LoVo (cell line): ENCODE results near the gene EHHADH.
A peak's percentile ranks its signal among the peaks of the same experiment; 100 is the strongest.
"Not testable (repeated sequence)": the region's sequence is repeated elsewhere in the genome, so short reads cannot be mapped to it uniquely, and the experiment has no call there.

Experiments
- DNase-seq: peaks from one replicate; pipeline ENCODE4 v3.0.0-alpha.2; 2016; ENCODE audit warnings: low spot score

Gene EHHADH

DNA sequence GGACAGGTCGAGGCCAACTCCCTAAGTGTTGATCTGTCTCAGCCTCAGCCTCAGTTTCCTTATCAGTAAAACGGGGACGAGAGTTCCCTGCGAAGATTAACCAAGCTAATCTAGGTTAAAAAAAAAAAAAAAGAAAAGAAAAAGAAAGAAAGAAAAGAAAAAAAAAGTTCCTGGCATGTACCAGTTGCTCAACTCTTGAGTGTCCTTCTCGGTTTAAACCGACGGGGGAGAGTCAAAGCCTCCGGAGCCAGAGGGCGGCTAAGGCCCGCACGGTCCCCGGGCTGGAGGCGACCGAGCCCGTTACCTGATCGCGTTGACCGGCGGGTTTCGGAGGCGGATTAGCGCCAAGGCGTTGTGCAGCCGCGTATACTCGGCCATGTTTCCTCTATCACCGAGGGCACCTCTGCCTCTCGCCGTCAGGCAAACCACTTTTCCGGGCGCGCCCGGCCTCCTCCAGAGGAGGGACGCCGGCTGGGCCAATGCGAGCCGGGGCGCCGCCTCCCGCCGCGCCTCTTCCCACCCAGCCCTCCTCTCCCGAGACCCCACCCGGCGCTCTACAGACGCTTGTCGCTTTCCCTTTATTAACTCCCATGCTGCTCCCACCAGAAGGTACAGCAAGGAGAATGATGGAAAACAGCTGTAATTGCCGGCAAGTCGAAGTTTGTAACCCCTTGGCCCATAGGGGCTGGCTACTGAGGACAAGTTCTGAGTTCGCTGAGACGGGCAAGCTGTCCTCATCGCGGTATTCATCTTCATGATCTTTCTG, at the start of gene EHHADH:
Gene EHHADH (minus strand): TSS at position 405 of the 766 bp plus-strand sequence. CDS start 27 bp downstream, at position 378.
- DNase-seq: peak; percentile 75

DNA sequence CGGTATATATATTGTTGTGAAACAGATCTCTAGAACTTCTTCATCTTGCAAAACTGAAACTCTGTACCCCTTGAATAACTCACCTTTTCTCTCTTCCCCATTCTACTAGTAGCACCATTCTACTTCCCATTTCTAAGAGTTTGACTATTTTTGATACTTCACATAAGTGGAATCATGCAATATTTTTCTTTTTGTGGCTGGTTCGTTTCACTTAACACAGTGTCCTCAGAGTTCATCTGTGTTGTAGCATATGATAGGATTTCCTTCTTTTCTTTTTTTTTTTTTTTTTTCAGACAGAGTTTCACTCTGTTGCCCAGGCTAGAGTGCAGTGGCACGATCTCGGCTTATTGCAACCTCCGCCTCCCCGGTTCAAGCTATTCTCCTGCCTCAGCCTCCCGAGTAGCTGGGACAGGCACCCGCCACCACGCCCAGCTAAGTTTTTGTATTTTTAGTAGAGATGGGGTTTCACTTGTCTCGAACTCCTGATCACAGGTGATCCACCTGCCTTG, 46.1 kb upstream of the EHHADH start:
- DNase-seq: not testable (repeated sequence)

DNA sequence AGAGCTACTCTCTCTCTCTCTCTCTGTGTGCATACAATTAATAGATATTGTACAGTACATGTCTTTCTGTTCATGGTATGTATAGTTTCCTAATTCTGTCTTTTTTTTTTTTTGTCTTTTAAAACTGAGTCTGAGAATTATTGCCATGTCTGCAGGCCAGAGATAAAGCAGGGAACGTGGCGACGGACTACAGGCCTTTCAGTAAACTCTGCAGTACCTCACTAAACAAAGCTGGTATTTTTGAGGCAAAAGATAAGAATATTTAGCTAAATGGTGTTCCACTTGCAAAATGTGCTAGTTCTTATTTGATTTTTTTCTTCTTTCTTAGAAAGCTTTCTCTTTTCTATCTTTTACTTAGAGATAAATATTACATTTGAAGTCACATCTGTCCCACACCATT, 44.0 kb upstream of the EHHADH start:
- no peak for DNase-seq

DNA sequence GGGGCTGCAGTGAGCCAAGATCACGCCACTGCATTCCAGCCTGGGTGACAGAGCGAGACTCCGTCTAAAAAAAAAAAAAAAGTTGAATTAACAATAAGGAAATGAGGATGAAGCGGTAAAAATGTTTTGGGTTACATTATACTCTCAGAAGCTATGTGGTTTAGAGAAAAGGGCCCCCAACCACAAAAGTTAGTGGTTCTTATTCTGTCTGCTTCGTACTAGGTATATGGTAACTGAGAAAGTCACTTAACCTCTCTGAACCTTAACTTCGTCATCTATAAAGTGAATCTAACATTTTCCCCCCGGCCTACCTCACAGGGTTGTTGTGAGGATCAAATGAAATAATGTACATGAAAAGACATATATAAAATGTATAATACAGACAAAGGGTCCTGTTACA, 38.4 kb upstream of the EHHADH start:
- no peak for DNase-seq

DNA sequence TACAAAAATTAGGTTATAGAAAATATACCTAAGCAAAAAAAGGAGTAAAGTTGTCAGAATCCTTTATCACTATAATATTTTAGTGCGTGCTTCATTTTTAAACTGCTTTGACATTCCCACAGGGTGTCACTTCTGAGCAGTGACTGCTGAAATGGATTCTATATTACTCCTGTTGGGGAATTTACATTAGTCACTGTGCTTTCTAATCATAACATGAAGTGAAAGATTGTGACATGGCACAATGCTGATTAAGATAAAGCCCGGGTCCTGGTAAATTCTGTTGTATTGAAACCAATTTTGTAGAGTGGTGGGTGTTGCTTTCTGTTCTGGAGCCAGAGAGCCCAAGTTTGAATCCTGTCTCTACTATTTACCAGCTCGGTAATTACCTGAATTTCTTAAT, 36.4 kb upstream of the EHHADH start:
- no peak for DNase-seq

DNA sequence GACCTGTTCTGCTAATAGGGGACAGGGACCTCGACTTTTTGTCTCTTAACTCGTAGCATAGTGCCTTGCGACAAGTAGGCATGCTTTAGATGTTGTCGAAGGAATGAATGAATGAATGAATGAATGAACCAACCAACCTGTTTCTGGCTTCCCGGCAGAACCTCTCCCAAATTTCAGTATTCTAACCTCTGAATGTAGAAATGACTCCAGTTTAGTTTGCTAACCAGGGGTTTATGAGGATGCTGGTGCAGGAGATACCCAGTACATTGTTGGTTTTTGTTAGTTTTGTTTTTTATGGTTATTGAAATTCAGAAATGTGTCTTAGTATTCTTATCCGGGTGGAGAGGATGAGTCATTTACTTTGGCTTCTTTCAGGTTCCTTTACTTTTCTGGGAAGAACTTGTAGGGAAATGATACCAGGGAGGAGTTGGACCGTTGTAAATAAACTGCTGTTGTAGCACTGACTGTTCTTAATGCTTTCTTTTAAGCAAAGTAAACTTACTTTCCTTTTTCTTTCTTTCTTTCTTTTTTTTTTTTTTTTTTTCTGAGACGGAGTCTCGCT, 29.6 kb upstream of the EHHADH start:
- DNase-seq: peak; percentile 10

DNA sequence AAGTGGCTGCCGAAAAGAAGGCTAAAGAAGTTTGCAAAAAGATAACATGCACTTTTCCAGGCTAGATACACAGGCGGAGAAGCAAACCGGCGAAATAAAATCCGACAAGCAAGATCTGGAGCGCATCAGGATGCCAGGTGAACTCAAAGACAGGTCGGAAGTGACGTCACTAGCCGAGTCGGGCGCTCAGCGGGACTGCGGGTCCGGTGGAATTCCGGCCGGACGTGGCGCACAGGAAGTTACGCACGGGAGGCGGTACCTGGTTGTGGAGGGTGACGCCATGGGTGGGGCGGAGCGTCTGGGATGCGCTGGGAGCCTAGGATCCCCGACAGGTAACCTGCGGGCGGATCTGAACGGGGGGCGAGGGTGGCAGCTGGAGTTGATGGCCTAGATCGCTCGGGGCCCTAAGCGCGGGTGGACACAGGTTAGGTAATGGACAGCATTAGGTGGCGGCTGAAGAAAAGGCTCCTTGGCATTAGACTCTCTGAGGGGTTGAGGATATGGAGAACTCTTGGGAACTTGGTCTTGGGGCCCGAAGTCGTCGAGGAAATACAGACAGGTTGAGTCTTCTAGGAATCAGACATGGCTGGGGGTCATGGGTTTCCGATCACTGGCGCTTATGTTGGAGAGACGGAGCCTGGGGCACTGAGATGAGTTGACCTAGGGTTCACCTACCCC, 29.0 kb upstream of the EHHADH start:
- DNase-seq: peak; percentile 96

DNA sequence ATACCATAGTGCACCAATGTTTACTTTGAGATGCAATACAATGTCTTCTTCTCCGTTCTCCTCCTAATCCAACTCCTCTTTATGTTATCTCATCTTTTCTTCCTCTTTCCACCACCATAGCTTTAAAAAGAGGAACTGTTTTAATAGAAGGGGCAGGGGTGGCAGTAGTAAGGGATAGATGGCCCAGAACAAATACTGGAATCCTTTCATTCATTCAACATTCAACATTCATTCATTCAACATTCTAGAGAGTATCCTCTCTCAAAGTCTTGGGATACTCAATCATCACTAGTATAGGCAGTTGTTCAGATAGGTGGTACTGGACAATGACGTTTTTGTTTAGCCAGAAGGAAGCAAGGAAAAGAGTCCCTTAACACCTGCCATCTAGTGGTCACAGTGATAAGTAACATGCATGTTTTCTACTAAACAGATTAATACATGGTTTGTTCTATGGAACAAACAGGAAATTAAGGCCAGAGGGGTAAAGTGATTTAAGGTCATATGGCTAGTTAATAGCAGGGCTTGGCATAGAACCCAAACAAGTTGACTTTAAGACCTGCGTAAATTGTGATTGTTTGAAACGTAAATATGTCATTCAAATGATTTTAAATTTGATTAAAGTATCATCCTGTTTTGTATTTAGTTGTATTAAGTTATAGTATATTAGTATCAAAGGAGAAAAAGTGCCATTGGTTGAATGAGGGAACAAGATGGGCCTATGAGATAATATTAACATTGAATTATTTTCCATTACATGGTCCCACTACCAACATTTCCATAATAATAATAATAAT, 26.9 kb upstream of the EHHADH start:
- DNase-seq: peak; percentile 69

DNA sequence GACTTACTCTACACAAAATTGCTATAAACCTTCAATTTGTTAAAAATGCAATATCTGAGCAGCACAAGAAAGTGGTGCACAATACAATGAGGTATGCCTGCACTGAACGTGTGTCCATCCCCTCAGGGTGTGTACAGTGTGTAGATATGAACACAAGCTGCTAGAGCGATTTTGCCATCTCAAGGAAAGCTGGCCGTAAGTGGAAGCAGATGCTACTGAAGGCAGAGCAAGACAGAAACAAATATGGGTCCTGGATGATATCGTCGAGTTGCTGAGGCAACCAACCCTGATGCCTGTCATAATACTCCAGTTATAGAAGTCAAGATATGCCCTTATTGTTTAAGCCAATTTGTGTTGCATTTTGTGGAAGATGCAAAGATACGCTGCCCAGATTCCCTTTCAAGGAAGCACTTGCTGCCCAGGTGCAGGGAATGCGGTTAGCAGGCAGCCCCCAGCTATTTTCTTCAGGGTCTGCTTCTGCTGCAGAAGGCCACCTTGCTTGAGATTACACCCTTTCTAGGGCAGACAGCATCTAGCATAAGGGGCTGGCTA, 25.8 kb upstream of the EHHADH start:
- no peak for DNase-seq

DNA sequence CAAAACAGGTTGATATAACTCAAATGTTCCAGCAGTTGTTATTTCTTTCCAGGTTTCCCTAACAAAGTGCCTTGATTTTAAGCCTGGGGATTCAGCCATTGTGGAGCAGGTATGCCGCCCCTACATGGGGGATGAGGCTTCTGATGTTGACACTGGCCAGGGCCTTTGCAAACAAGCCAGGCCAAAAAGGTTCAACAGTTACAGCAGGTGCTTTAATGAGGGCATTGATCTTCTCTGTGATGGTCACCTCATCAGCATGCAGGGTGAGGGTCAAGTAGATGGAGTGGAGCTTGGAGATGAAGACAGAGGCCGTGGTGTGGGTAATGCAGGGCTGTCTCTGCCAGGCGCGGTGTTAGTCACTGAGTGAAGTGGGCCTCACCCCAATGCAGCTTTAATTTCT, 22.6 kb upstream of the EHHADH start:
- DNase-seq: no peak

DNA sequence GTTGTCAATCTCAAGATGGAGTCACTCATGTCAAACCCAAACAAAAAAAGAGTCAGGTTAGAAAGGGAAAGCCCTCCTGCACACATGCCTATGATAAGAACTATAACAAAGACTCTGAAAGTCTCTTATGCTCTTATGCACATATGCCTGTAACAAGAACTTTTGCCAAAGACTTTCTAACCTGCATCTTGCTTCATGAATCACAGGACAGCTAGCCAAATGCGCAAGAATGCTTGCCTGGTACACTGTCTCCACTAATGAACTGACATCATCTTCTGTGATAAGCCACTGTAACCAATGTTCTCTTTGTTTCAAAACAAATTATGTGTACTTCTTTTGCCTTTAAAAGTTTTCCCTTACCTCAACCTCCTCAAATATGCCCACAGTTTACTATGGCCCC, 18.2 kb upstream of the EHHADH start:
- no peak for DNase-seq

DNA sequence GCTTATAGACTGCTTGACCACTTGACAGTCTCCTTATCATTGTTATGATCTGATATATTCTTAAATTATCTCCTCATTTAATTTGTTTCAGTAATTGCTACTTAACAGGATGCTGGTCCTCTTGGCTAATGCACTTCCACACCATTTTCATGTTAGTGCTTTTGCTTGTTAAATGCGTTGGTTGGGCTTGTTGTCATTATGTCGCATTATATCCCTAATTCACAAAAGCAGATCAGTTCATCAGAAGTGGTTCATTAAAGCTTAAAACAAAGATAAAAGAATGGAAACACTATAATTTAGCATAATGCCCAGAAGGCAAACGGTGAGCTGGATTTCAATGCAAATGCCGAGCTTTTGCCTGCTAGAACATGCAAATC, 17.1 kb upstream of the EHHADH start:
- no peak for DNase-seq

DNA sequence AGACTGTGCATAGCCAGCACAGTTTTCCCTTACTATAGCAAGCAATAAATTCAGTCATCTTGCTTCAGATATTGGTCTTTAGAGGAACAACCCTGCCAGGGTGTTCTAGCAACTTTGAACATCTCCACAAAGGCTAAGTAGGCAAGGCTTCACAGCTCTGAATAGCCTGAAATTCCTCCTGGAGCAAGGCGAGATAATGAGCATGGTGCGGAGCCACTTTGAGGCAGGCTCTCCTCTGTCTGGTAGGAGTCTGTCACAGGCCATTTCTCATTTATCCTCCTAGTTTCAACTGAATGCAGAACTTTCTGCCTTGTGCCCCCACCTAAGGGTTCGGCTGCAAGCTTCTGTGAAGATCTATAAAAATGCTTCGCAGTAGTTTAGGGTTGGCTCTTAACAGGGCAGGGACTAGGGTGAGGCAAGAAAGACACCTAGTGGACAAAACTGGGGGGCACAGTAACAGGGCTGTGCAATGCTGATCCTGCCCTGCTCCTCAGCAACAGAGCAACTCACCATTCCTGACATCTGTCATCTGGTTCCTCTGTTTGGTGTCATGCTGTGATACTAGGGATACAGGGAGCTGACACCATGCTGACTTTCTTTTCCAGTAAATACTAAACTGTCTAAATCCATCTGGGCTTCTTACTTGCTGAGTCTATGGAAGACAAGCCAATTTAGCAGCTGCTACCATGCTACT, 16.6 kb upstream of the EHHADH start:
- DNase-seq: peak; percentile 16

DNA sequence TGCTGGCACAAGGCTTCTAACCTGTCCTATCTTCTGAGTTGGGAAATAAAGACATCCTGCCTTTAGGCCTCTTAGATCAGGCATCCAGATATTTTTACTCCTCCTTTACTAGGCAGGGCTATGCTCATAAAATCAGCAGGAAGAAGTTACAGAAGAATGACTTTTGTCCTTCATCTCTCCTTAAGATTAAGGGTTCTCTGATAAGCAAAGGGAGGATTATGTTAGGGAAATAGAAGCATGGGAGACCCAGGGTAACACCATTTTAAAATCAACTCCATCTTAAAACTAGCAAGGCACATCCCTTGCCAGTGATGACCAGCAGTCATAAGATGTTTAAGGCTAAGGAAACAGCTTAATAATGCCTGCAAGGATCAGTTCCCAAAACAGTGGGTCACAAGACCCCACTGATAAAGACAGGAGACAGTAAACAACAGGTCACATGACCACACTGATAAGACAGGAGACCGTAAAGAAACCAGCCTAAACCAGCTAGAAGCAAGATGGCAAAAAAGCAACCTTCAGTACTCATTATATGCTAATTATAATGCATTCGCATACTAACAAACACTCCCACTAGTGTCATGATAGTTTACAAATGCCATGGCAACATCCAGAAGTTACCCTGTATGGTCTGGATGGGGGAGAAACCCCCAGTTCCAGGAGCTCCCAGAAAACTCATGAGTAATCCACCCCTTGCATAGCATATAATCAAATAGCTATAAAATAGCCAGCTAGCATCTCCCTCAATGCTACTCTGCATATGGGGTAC, 14.5 kb upstream of the EHHADH start:
- DNase-seq: no peak

DNA sequence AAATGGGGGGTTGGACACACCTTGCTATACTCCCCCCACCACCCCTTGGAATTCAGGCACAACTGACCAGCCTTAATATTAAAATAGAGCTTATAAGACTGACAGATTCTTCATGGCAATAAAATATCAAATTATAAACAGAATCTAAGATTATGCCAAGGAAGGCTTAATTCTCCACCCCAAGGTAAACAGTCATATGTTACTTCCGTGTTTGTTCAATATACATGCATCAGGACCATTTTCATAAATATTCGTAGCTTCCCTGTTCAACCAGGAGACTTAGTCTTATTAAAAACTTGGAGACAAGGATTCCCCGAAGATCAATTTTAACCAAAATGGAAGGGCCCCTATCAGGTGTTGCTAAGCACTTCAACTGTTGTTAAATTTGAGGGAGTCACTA, 13.3 kb upstream of the EHHADH start:
- DNase-seq: no peak

DNA sequence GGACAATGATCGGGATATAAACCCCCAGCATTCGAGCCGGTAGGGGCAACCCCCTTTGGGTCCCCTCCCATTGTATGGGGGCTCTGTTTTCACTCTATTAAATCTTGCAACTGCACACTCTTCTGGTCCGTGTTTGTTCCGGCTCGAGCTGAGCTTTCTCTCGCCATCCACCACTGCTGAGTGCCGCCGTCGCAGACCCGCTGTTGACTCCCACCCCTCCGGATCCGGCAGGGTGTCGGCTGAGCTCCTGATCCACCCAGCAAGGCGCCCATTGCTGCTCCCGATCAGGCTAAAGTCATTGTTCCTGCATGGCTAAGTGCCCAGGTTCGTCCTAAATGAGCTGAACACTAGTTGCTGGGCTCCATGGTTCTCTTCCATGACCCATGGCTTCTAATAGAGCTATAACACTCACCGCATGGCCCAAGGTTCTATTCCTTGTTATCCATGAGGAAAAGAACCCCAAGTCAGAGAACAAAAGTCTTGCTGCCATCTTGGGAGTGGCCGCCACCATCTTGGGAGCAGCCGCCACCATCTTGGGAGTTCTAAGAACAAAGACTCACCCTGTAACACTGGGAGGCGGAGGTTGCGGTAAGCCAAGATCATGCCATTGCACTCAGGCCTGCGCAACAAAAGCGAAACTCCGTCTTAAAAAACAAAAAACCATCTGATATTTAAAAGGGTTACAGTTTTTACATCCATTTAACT, 11.2 kb upstream of the EHHADH start:
- no peak for DNase-seq

DNA sequence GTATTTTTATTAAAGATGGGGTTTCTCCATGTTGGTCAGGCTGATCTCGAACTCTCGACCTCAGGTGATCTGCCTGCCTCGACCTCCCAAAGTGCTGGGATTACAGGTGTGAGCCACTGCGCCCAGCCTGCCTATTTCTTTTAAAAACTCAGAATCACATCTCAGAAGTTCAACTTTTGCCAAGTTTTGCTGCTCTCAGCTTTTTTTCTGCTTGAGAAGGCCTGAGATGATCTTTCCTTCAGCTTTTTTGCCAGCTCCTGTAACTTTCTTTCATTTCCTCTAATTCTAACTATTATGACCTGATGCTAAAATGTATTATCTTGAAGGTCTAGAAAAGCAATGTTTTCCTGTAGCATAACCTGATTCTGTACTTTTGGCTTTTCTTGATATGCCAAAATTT, 9.6 kb upstream of the EHHADH start:
- no peak for DNase-seq

DNA sequence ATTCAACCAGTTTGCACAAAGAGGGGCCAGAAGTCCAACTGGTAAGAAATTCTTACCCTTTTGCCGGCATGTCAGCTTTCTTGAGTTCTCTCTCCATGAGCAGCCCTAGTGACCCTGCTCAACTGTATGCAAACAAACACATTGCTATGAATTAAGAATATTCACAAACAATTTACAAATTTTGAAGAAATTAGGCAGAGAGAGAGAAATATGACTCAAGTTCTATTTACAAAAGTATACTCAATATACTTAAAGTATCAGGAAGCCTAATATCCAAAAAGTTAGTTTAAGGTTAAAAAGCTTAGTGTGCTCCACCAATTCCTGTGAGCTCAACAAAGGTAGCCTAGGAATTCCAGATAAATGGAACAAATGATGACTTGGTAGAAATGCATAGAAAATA, 3.5 kb upstream of the EHHADH start:
- no peak for DNase-seq

DNA sequence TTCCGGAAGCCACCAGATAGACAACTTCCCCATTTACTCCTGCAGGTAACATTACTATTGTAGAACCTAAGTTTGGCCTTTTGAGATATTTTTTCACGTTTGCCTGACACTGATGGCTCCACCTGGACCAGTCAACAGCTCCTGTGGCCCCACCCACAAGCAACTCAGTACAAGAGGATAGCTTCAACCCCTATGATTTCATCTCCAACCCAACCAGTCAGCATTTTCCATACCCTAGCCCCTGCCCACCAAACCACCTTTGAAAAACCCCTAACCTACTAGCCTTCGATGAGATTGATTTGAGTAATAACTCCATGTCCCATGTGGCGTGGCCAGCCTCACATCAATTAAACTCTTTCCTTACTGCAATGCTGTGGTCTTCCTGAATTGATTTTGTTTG, 950 bp upstream of the EHHADH start:
- no peak for DNase-seq

DNA sequence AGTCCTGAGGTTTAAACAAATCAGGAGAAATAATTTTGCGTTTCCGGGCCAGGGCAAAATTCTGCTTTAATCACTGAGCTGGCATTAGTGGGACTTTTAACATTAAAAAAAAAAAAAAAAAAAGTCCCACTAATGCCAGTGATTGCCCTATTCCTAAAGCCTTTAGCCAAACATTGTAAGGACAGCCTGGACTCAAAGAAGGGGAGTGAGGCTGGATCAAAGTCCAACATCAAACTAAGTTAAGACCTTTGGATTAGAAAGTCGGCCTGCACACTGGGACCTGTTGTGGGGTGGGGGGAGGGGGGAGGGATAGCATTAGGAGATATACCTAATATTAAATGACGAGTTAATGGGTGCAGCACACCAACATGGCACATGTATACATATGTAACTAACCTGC, 716 bp downstream of the EHHADH start:
- peak; percentile 15 for DNase-seq
